HG02571 (cell line): ENCODE results near the gene SPCS1.
"Not testable (repeated sequence)": the region's sequence is repeated elsewhere in the genome, so short reads cannot be mapped to it uniquely, and the experiment has no call there.

Experiments used
- ATAC-seq: cut with Tn5 transposase; IDR thresholded peaks from one replicate; pipeline ENCODE4 v1.9.1; 2021; ENCODE audit warnings: mild to moderate bottlenecking, moderate library complexity; ENCODE audit not compliant: unreplicated experiment

SPCS1 gene

DNA sequence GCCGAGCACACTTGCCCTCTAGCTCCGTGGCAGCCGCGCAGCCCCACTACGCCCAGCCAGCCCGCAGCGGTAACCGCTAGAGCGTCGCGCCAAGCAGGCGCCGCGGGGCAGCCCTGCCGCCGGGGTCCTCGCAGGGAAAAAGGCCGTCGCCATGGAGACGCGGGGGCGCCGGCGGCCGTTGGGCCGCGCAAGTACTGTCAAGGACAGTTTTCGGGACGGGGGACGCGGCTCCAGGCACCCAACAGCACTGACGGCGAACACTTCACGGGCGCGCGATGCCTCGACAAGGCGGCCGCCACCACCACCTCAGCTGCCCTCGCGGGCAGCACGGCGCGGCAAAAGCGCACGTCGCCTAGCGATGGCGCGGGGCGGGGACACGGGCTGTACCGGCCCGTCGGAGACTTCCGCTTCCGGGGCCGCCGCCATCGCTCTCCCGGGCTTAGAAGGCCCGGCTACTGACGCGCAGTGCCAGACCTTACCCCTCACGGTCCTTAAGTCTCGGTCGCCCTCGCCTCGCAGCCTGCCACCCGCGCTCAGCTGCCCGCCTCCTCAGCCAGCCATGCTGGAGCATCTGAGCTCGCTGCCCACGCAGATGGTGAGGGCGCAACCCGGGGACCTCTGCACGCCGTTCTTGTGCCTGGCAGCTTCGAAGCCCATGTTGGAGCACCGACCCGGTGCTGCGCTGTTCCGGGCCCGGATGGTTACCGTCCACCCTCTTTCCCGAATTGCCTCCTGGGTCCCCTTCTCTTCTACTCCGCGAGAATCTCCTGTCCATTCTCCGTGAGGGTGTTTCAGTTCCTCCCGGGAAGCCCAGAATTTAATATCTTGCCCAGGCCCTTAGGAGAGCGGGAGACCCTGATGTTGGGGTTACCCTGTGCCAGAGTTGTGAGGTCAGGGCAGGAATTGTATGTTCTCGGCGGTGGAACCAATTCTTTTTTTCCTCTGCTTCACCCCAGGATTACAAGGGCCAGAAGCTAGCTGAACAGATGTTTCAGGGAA, at the start of gene SPCS1, which contains the start of gene GLT8D1:
Gene SPCS1 (plus strand): TSS at position 419 of the 999 bp plus-strand sequence. CDS start 141 bp downstream, at position 560.
Gene GLT8D1 (minus strand): TSS at position 104 of the 999 bp plus-strand sequence. CDS start 5,331 bp downstream, outside the sequence.
- peak; percentile 76 for ATAC-seq

DNA sequence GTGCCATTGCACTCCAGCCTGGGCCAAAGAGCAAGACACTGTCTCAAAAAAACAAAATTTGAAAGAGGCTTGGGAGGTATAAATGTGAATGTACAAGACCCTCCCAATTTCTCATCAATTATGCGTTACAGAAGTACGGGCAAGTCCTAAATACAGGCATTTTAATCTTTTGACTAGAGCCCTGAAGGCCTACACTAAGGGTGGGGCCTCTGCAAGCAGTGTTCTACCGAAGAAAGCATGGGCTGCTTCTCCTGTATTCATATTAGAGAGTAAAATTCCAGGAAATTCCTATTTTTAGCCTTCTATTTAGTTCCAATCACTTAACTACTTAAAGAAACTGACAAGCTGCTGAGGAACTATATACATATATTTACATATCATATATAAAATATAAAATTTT, 45.9 kb upstream of the SPCS1 start:
- no peak for ATAC-seq

DNA sequence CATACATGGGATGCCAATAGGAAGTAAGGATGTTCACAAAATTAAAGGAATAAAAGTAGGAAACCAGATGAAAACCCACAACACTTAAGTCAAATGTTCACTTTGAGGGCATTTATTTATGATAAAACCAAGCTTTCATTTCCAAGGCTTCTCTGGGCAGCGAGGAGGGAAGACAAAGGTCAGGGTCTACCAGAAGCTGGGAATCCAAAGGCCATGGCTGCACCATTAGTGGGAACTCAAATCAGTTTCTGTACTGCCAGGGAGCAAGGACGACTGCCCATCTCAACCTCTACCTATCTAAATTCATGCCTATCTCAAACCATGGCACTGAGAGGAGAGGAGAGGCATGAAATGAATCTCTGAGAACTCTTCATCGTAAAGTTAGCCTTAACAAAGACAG, 42.8 kb upstream of the SPCS1 start:
- ATAC-seq: no peak

DNA sequence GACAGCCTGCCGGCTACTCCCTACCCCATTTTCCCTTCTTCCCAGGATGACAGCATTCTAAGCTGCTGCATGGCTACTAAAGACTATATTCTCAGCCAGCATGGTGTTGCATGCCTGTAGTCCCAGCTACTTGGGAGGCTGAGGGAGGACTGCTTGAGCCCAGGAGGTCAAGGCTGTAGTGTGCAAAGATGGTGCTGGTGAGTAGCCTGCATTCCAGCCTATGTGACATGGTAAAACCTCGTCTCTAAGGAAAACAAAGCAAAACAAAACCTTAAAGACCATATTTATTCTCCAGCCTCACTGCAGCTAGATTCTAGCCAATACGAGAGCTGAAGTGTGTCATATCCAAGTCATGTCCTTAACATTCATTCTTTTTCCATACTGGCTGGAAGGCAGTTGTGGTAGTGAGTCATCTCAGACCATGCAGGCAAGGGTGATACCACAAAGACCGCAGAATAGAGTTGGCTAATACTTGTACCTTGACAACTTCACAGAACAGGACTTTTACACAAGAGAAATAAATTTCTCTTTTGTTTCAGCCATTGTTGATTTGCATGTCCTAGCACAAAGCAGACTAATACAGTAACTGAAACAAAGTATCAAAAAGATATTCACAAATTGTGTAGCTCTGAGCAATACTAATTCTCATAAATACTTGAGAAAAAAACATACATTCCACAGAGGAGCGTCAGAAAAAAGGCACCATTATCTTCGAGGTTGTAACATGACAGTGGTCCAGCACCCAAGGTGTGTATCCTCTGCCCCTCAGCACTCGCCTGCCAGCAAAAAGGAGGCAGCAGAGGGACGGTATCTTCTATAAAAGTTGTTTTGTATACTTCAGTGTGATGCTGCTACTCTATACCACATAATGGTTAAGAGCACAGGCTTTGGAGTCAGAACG, 35.0 kb upstream of the SPCS1 start:
- ATAC-seq: peak; percentile 82

DNA sequence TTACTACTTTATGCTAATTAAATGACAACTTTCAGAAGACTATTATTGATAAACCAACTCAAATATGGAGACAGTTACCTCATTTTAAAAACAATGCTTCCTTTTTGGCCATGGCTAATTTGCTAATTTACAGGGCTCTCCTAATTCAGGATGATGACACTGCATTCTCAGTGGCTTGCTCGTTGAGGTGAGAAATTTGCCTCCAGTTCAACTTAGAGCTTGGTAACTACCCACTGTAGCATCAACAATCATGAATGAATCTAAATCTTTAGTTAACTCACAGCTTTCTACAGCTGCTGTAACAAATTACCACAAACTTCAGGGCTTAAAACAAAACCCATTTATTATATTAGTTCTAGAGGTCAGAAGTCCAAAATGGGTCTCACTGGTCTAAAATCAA, 34.2 kb upstream of the SPCS1 start:
- ATAC-seq: no peak

DNA sequence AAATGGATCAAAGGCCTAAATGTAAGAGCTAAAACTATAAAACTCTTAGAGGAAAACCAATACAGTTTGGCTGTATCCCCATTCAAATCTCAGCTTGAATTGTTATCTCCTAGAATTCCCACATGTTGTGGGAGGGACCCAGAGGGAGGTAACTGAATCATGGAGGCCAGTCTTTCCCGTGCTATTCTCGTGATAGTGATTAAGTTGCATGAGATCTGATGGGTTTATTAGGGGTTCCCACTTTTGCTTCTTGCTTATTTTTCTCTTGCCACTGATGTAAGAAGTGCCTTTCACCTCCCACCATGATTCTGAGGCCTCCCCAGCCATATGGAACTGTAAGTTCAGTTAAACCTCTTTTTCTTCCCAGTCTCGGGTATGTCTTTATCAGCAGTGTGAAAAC, 29.7 kb upstream of the SPCS1 start:
- ATAC-seq: not testable (repeated sequence)

DNA sequence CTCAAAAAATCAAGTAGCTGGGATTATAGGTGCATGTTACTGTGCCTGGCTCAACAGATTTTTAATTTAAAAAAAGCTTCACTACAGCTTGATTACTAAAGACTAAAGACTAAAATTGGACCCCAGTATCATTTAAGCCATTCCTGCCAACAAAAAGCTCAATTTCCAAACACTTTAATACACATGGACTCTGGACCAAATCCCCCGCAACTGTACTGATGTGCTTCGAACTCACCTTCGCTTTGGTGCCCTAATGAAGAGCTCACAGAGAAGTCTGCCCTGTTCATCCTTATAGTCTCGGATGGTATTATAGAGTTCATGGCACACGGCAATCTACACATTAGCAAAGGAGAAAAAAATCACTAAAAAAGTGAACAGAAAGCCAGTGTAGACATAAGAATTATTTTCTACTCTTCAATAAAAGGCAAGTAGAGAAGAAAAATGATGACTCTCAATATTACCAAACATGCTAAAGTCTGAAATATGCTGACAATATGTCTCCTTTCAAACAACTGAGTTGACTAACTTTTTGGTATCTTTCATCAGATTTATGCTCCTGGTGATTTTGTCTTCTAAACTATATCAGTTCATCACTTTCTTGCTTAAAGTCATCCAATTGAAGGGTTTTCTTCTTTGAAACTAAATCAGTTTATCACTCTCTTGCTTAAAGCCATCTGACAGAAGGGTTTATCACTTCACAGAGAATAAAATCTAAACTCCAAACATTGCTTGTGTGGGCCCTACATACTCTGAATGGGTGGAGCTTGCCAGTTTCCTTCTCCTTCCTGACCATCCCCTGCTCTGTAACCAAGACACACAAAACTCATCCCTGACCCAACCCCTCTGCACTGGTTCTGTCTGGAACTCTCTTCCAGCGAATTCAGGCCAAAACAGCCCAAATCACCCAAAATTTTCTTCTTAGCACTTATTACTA, 27.4 kb upstream of the SPCS1 start:
- no peak for ATAC-seq

DNA sequence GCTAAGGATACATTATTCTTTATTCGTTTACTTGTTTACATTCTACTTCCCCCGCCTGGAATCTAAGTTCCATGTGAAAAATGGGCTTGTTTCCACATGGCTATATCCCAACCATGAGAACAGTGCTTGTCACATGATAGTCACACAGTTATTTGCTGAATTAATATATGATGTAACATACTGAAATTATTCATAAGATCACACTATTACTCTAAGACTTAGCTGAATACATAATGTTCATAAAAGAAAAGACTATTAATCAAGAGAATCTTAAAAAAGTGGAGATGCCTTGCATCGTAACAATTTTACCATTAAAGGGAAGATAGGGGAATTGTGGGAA, 26.7 kb upstream of the SPCS1 start:
- ATAC-seq: no peak

DNA sequence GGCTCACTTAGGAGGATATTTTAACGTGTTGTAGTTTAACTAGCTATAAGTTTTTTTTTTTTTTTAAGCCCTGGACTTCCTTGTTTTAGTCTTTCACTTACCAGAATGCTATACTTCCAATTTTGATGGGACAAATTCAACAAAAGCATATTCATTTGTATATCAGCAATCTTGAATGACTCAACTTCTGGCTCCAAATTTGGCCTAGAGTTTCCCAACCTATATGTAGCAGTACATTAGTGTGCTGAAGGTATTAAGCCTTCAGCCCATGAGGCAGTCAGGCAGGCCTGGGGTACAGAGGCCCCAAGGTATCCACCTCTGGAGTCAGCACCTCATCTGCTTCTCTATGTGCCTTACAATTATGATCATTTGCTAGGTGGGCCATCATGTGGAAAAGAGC, 26.1 kb upstream of the SPCS1 start:
- no peak for ATAC-seq

DNA sequence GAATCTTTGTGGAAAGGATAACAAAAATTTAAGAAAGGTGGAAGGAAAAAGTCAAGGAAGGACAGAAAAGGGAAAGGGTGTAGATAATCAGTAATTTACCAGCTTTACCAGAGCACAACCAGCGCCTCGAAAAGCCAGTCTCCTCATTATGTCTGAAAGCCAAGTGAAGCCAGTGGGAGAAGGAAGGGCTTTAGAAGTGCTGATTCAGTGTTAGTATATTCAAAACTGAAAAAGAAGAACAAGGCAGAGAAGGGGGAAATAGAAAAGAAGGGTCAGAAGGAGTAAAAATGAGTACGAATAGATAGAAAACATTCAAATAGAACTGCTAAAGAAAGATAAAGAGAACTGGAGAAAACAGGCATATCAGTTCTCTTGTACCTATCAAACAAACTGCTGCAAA, 24.3 kb upstream of the SPCS1 start:
- no peak for ATAC-seq

DNA sequence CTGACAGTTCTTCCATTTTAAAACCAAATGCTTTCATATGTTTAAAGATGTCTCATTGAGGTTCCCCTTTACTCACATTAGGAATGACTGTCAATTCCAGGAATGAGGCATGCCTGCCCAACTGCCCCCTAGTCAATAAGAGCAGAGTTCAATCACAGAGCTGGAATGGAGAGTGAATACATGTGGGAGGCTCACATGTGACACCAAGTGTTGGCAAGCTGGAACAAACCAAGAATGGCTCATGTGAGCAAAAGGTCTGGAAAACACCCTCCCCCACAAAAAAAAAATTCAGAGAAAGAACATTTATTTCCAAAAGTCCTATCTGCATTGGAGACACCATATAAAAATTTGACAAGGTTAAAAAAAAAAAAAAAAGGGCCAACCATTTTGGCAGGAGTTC, 23.9 kb upstream of the SPCS1 start:
- ATAC-seq: no peak

DNA sequence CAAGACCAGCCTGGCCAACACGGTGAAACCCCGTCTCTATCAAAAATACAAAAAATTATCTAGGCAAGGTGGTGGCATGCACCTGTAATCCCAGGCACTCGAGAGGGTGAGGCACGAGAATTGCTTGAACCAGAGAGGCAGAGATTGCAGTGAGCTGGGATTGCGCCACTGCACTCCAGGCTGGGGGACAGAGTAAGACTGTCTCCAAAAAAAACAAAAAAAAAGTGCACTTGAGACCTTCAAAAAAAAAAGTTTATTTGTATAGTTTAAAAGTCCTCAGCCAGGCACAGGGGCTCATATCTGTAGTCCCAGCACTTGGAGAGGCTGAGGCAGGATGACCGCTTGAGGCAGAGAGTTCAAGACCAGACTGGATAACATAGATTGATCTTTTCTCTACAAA, 22.3 kb upstream of the SPCS1 start:
- no peak for ATAC-seq

DNA sequence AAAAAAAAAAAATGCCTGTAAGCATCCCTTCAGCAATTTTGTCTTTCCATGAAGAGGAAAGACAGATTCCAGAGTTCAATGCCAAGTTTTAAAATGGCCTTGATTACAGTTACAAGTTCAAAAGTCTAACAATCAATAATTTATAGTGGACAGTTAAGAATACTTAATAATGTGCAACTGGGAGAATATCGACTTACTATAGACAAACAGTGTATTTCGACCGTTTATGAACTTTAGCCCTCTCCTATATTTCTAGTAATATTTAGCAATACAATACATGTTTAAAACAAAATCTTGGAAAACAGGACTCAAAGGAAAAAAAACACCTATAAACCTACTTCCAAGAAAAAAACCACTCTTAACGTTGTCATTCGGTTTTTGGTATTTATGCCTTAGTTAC, 21.7 kb upstream of the SPCS1 start:
- ATAC-seq: no peak

DNA sequence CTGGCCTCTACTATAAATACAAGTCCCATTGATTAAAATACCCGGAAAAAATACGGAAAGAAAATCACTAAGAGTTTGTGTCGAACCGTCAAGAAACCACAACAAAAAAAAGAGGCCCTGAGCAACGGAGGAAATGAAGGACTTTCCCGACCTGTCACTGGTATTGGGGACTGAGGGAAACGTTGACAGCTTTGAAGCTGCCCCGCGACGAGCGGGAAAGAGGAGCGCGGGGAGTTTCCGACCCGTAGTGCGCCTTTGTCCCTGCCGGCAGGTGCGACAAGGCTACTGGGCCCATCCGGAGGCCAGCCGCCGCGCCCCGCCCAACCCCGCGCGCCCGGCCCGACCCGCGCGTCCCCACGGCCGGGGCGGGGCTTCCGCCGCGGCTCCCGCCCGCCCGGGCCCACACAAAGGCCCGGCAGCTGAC, 20.6 kb upstream of the SPCS1 start:
- peak; percentile 70 for ATAC-seq

DNA sequence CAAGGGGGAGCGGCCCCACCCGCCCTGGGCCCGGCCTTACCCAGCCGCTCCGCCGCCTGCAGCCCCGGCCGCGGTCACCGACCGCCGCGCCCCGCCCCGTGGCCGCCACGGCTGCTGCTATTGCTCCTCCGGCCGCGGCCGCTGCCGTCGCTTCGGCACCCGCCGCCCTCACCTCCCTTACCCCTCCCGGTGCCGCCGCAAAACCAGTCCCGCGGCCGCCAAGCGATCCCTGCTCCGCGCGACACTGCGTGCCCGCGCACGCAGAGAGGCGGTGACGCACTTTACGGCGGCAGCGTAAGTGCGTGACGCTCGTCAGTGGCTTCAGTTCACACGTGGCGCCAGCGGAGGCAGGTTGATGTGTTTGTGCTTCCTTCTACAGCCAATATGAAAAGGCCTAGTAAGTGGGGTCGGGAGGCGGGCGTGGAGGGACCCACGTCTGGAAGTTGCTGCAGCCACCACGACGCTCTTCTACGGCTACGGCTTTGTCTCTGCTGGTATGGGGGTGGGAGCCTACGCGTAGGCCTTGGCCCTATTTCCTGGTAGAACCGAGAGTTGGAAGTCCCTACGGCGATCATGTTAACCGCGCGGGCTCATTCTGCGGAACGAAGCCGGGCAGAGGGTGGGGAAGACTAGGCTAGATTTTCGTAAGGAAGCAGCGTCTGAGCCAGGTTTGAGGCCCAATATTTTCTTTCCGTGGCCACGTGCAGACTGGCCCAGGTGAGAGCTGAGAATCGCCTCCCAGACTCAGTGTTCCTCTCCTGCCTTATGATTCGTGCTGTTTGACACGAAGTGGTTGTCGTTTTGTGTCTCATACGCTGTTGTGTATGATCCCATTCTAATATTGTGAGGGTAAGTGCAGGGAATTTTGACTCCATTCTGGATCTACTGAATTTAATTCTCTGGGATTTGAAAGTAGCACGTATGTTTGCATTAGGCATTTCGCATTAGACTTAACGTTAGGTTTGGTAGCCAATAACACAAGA, 19.9 kb upstream of the SPCS1 start, which contains the start of the genes GNL3 and PBRM1:
Gene GNL3 (plus strand): TSS at position 324 of the 983 bp plus-strand sequence. CDS start 61 bp downstream, at position 385.
Gene PBRM1 (minus strand): TSS at position 205 of the 983 bp plus-strand sequence.
- ATAC-seq: peak; percentile 69

DNA sequence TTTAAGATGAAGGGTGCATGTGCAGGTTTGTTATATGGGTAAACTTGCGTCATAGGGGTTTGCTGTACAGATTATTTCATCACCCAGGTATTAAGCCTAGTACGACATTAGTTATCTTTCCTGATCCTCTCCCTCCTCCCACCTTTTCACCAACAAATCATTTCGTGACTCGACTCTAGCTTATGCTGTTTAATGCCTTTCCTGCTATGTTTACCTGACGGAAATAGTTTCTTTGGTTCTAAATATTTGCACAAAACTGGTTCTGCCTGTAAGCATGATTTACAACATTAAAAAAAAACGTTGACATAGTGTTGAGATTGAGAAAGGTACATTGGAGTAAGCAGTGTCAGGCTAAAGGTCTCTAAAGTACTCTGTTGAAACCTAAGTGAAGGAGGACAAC, 17.6 kb upstream of the SPCS1 start:
- ATAC-seq: no peak

DNA sequence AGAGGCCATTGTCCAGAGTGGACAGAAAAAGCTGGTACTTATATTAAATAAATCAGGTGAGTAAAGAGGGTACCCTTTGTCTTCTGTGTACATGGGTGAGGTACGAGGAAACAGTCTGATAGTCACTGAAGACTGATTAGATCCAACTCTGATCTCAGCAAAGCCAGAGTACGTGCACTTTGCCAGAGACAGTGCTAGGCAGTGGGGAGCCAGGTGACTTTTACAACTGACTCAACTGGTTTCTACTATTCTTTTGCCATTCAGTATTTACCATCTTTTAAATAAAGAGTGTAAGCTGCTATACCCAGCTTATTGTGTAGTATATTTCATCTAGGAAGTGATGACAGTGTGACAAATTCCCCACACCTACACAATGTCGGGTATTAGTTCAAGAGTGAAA, 16.8 kb upstream of the SPCS1 start:
- no peak for ATAC-seq

DNA sequence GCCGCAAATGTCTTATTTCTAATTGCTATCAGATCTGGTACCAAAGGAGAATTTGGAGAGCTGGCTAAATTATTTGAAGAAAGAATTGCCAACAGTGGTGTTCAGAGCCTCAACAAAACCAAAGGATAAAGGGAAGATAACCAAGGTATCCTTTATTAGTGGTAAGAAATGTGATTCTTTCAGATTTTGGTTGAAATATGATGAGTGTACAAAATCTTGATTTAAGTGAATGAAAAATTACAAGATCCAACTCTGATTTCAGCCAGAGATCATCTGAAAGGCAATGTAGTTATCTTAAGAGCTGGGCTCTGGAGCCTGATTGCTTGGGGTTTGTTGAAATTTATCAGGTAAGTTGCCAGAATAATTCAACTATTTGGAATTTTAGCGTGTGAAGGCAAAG, 15.3 kb upstream of the SPCS1 start:
- ATAC-seq: no peak

DNA sequence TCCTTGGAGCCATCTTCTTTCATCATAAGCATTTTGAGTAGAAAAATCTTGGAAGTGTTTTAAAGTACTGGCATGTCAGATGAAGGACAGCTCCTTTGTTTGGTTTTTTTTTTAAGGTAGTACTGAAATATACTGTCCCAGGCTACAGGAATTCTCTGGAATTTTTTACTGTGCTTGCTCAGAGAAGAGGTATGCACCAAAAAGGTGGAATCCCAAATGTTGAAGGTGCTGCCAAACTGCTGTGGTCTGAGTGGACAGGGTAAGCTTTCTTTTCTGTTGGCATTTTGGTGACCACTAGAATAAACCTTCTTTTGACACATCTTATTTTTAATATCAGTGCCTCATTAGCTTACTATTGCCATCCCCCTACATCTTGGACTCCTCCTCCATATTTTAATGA, 12.8 kb upstream of the SPCS1 start:
- ATAC-seq: no peak
